HepG2 (cell line): ENCODE data around the gene PIGC. TPM values are rescaled to one million over a fixed set of nuclear protein-coding genes. Genes with fewer than 3 reads are reported as not detected.

Experiments
- ATAC-seq: fragments of 200-7000 bp; cut with Tn5 transposase; 3 replicates; pipeline ENCODE4 v1.9.1; 2020; ENCODE audit warnings: mild to moderate bottlenecking, moderate library complexity
- BruUV-seq: library from RNA; stranded (reverse); fragments of 400-500 nt; replicated peaks from 2 replicates; lab custom pipeline; 2021; lab: Mats Ljungman, UMichigan
- CTCF ChIA-PET: fragments of 300-600 bp; formaldehyde crosslinking; extraction: SDS; loops from one replicate; lab custom pipeline; 2021; ENCODE audit warnings: low total read pairs, inconsistent platforms, low intra/inter-chr PET ratio; lab: Yijun Ruan, JAX
- POLR2A ChIA-PET: fragments of 350-600 bp; sonication (Branson Sonifier 250); formaldehyde crosslinking; loops from one replicate; lab custom pipeline; 2020; ENCODE audit warnings: antibody characterized with exemption, inconsistent platforms; lab: Yijun Ruan, JAX
- DNase-seq: peaks from one replicate; pipeline ENCODE4 v3.0.0-alpha.2; 2015; ENCODE audit warnings: low spot score
- FAIRE-seq: peaks from 3 replicates; lab custom pipeline; 2011; peaks lifted over from hg19 to GRCh38; lab: Jason Lieb, UNC
- H2AFZ ChIP-seq: one replicate; pipeline ENCODE4 v1.6.1; 2011; ENCODE audit warnings: low read length, inconsistent platforms
- H3K27ac ChIP-seq: fragments of 300-600 bp; 3 replicates; pipeline ENCODE4 v1.8.0; 2011; ENCODE audit warnings: mixed run types, mild to moderate bottlenecking, mixed read lengths, low read length, inconsistent platforms; ENCODE audit not compliant: insufficient read depth; ENCODE audit errors: extremely low read length
- H3K27me3 ChIP-seq, 2 experiments: fragments of 200-600 bp in 1 of 2; 2 replicates in 1 of 2; 3 replicates in 1 of 2; pipeline versions ENCODE4 v1.6.0 to v1.8.0; 2011; ENCODE audit warnings: low read length in 2 of 2, mild to moderate bottlenecking in 2 of 2, moderate library complexity in 2 of 2, inconsistent platforms in 1 of 2; ENCODE audit not compliant: insufficient read depth in 2 of 2, control insufficient read depth in 1 of 2
- H3K36me3 ChIP-seq, 2 experiments: fragments of 200-600 bp in 1 of 2; replicated peaks in 1 of 2; 2 replicates in 1 of 2; 3 replicates in 1 of 2; pipeline versions ENCODE4 v1.5.1 to v1.8.0; 2011; ENCODE audit warnings: low read length in 2 of 2, inconsistent platforms in 1 of 2; ENCODE audit not compliant: insufficient read depth in 2 of 2, control insufficient read depth in 1 of 2
- H3K4me1 ChIP-seq: 2 replicates; pipeline ENCODE4 v1.5.1; 2012; ENCODE audit warnings: low read length, inconsistent platforms; ENCODE audit not compliant: insufficient read depth
- H3K4me2 ChIP-seq: 2 replicates; pipeline ENCODE4 v1.6.0; 2011; ENCODE audit warnings: low read depth, low read length, inconsistent platforms
- H3K4me3 ChIP-seq, 3 experiments: fragments of 200-600 bp in 1 of 3; sonication (generic), shearing (Covaris generic) in 1 of 3; replicated peaks in 1 of 3; 2 replicates each; pipeline ENCODE4 v1.5.1; 2011 to 2016; ENCODE audit warnings: low read length in 3 of 3, inconsistent platforms in 2 of 3, low read depth in 2 of 3, mild to moderate bottlenecking in 2 of 3, control low read depth in 1 of 3, mixed read lengths in 1 of 3; ENCODE audit not compliant: insufficient read depth in 1 of 3
- H3K79me2 ChIP-seq: one replicate; pipeline ENCODE4 v1.6.1; 2011; ENCODE audit warnings: low read length, inconsistent platforms; ENCODE audit not compliant: insufficient read depth
- H3K9ac ChIP-seq: 2 replicates; pipeline ENCODE4 v1.6.0; 2011; ENCODE audit warnings: mild to moderate bottlenecking, low read depth, low read length, inconsistent platforms; ENCODE audit not compliant: insufficient read depth
- H3K9me3 ChIP-seq: 2 replicates; pipeline ENCODE4 v1.5.1; 2012; ENCODE audit warnings: mild to moderate bottlenecking, low read length
- H4K20me1 ChIP-seq: 2 replicates; pipeline ENCODE4 v1.6.0; 2011; ENCODE audit warnings: inconsistent platforms, mild to moderate bottlenecking, low read length, moderate library complexity; ENCODE audit not compliant: insufficient read depth
- JARID2 ChIP-seq: sonication (generic); formaldehyde crosslinking; IDR thresholded peaks from 2 replicates; pipeline ENCODE4 v1.8.1; 2023; ENCODE audit warnings: missing genetic modification reagents, inconsistent platforms; ENCODE audit not compliant: insufficient replicate concordance
- KLF11 ChIP-seq: IDR thresholded peaks from 2 replicates; pipeline ENCODE4 v1.6.1; 2016; ENCODE audit warnings: missing compliant biosample characterization
- SMC3 ChIP-seq: IDR thresholded peaks from 2 replicates; pipeline ENCODE4 v1.6.1; 2011; ENCODE audit warnings: low read length, improper control_type of control experiment
- STAG1 ChIP-seq: sonication (generic); formaldehyde crosslinking; IDR thresholded peaks from 2 replicates; pipeline ENCODE4 v1.4.0; 2020; ENCODE audit warnings: missing genetic modification reagents
- TCF7 ChIP-seq: sonication (generic); IDR thresholded peaks from 2 replicates; pipeline ENCODE4 v1.6.1; 2016; ENCODE audit warnings: antibody characterized with exemption, low read depth
- ZNF343 ChIP-seq: sonication (generic); formaldehyde crosslinking; IDR thresholded peaks from 2 replicates; pipeline ENCODE4 v1.4.0; 2020; ENCODE audit warnings: mild to moderate bottlenecking, missing genetic modification reagents
- ZNF547 ChIP-seq: sonication (generic); formaldehyde crosslinking; IDR thresholded peaks from 2 replicates; pipeline ENCODE4 v1.5.1; 2020; ENCODE audit warnings: mild to moderate bottlenecking, missing genetic modification reagents
- WGBS: methylation state at CpG from one replicate; pipeline ENCODE4 v1.1.6; 2017; ENCODE audit warnings: low lambda C conversion rate; 5-methylcytosine and 5-hydroxymethylcytosine counted together
- in situ Hi-C: cut with HindIII; loops from 2 replicates; pipeline ENCODE4 v1.10.0; 2017; ENCODE audit warnings: low pct_unique_long_range_greater_than_20kb; ENCODE audit not compliant: extremely low pct_ligation_motif_present
- intact Hi-C: fragments of 100-400 bp; cut with micrococcal nuclease; formaldehyde crosslinking; loops from one replicate; pipeline ENCODE4 v1.10.0; 2022; ENCODE audit not compliant: unreplicated experiment
- polyA plus RNA-seq, 8 experiments: library from polyadenylated mRNA; depleted of rRNA in 3 of 8; stranded (reverse) in 7 of 8; unstranded in 1 of 8; fragments of >200 nt; fragmentation: Illumina TruSeq in 4 of 8; extraction: Trizol in 4 of 8; gene quantifications; 2 replicates each; pipeline versions ENCODE4 v1.2.1 to v1.2.3, GENCODE V29; 2011 to 2016; ENCODE audit warnings: low read depth in 4 of 8, missing spikeins in 1 of 8, mixed read lengths in 1 of 8; ENCODE audit not compliant: insufficient read depth in 1 of 8
- total RNA-seq, 5 experiments: library from RNA; depleted of rRNA; stranded (reverse); fragments of >200 nt; fragmentation: Illumina TruSeq; extraction: Trizol; gene quantifications; 2 replicates each; pipeline ENCODE4 v1.2.3, GENCODE V29; 2016; ENCODE audit warnings: low read depth in 1 of 5
- TF ChIP-seq, protein P1 (sequence below): sonication (generic); formaldehyde crosslinking; IDR thresholded peaks from 2 replicates; pipeline ENCODE4 v1.5.0; 2020; ENCODE audit warnings: mild to moderate bottlenecking, missing genetic modification reagents, moderate library complexity

The PIGC gene
- total and polyA plus RNA-seq, 2 of the 13 experiments (the other 11 are each of a cell fraction or from before 2014, with no cell fraction given), result 26.7 to 29.5 TPM

GRCh38 chr1:172402878-172403569, 40.8 kb downstream of the PIGC start:
- Histone ChIP-seq H3K27ac (no peak overlapping the region), H3K27me3 (no peaks in the 10 kb centered on the region; a peak in 1 of 5 replicates), H2AFZ (no peak overlapping the region), H3K4me3 (no peak overlapping the region), H3K9ac (no peak overlapping the region), H3K4me2 (no peak overlapping the region), H4K20me1 (no peaks in the 10 kb centered on the region), H3K79me2 (no peaks in the 10 kb centered on the region), H3K36me3 (no peaks in the 10 kb centered on the region), H3K9me3 (no peaks in the 10 kb centered on the region), H3K4me1 (peaks cover 15% of the 10 kb centered on the region)
- FAIRE-seq (no peak), ATAC-seq (no peak), DNase-seq (no peak)
- ChIA-PET POLR2A (no interaction called here), CTCF (no interaction called here)
- WGBS, result 83% methylated on average over 1 of the region's 1 CpG
- TF ChIP-seq ZNF547 (CRISPR knock-in tag) (no peak), ZNF343 (CRISPR knock-in tag) (no peak)
- BruUV-seq, result no TSS peak
- intact Hi-C loops (no loop called here), in situ Hi-C loops (no loop called here)

GRCh38 chr1:172401892-172402291, 42.0 kb downstream of the PIGC start:
- Histone ChIP-seq H3K4me2 (no peak overlapping the region), H2AFZ (no peak overlapping the region), H3K36me3 (no peaks in the 10 kb centered on the region), H3K4me1 (peaks cover 15% of the 10 kb centered on the region), H3K79me2 (no peaks in the 10 kb centered on the region), H4K20me1 (no peaks in the 10 kb centered on the region), H3K4me3 (no peak overlapping the region), H3K9ac (no peak overlapping the region), H3K27me3 (no peaks in the 10 kb centered on the region; a peak in 1 of 5 replicates), H3K9me3 (no peaks in the 10 kb centered on the region)
- in situ Hi-C loops, result no loop called here
- BruUV-seq, result no TSS peak
- peak; percentile 20 for DNase-seq
- ATAC-seq, result peak; percentile 83
- 25% methylated on average over 5 of the region's 5 CpGs for WGBS
- peak; percentile 15 for FAIRE-seq
- intact Hi-C loops, result no loop called here
- CTCF ChIA-PET, result no interaction called here
- POLR2A ChIA-PET, result no interaction called here
- peak; percentile 20; the same call in 1 of the 2 replicates for TF ChIP-seq TCF7
- TF ChIP-seq SMC3, result peak; percentile 26; the same call in 1 of the 2 replicates
- no peak for TF ChIP-seq JARID2
- no peak for TF ChIP-seq KLF11
- TF ChIP-seq, protein P1, sequence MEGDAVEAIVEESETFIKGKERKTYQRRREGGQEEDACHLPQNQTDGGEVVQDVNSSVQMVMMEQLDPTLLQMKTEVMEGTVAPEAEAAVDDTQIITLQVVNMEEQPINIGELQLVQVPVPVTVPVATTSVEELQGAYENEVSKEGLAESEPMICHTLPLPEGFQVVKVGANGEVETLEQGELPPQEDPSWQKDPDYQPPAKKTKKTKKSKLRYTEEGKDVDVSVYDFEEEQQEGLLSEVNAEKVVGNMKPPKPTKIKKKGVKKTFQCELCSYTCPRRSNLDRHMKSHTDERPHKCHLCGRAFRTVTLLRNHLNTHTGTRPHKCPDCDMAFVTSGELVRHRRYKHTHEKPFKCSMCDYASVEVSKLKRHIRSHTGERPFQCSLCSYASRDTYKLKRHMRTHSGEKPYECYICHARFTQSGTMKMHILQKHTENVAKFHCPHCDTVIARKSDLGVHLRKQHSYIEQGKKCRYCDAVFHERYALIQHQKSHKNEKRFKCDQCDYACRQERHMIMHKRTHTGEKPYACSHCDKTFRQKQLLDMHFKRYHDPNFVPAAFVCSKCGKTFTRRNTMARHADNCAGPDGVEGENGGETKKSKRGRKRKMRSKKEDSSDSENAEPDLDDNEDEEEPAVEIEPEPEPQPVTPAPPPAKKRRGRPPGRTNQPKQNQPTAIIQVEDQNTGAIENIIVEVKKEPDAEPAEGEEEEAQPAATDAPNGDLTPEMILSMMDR (CRISPR knock-in tag), result peak; percentile 49
- peak; percentile 61 for TF ChIP-seq STAG1 (CRISPR knock-in tag)
- TF ChIP-seq, all 625 proteins: peak for 4
- no peak overlapping the region for H3K27ac ChIP-seq
